AG04450 (cell line): ENCODE results near the gene INSC. TPM values are rescaled to one million over a fixed set of nuclear protein-coding genes. Genes with fewer than 3 reads are reported as not detected.

ENCODE experiments used
- CTCF ChIA-PET: fragments of 300-600, 350-600 bp; formaldehyde crosslinking; extraction: SDS; loops from one replicate; lab custom pipeline; 2022; ENCODE audit warnings: antibody characterized with exemption, inconsistent platforms; lab: Charles Lee
- POLR2A ChIA-PET: fragments of 350-600 bp; formaldehyde crosslinking; extraction: SDS; loops from one replicate; lab custom pipeline; 2021; ENCODE audit warnings: antibody characterized with exemption, inconsistent platforms; lab: Yijun Ruan, JAX
- DNase-seq: peaks from one replicate; pipeline ENCODE4 v3.0.0-alpha.2; 2011; ENCODE audit warnings: low read depth, low spot score
- H3K27ac ChIP-seq: one replicate; pipeline ENCODE4 v1.5.1; 2012; ENCODE audit warnings: low read depth, low read length, control low read depth
- H3K27me3 ChIP-seq: one replicate; pipeline ENCODE4 v1.6.0; 2012; ENCODE audit warnings: low read length; ENCODE audit not compliant: control insufficient read depth, insufficient read depth
- H3K4me3 ChIP-seq: 2 replicates; pipeline ENCODE4 v1.5.1; 2011; ENCODE audit warnings: mild to moderate bottlenecking, low read depth, low read length, control low read depth
- H3K9me3 ChIP-seq: 2 replicates; pipeline ENCODE4 v1.5.1; 2012; ENCODE audit warnings: low read length; ENCODE audit not compliant: control insufficient read depth, insufficient read depth
- polyA plus RNA-seq: library from polyadenylated mRNA; depleted of rRNA; stranded (reverse); fragments of >200 nt; gene quantifications from 2 replicates; pipeline ENCODE4 v1.2.3, GENCODE V29; 2011; rRNA removed
- TF ChIP-seq, protein P1 (sequence below): IDR thresholded peaks from 2 replicates; pipeline ENCODE4 v1.5.1; 2011; ENCODE audit warnings: low read depth, low read length, control low read depth, inconsistent platforms

The INSC gene
- polyA plus RNA-seq, 1 experiment, result 0.53 TPM

DNA sequence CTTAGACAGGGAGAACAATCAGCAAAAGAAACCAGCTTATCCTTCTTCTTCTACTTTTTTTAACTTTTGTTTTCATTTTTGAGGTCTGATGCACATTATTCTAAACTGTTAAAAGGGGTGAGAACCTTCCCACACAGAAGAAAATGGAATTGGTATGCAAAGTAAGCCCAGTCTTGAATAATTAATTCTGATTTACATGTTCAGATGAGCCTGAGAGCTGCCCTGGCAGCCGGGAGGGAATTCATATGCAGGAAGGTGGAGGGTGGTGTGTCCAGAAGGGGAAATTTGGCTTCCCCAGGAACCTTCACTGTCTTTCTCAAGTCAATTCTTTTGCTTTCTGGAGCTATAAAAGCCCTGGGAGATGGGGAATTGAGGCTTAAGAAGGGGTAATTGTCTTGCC lies 181.0 kb downstream of the INSC start:
- POLR2A ChIA-PET, result interaction anchor here (0.7 kb wide), 1 partner anchor 1639 kb away, joined by 9 read pairs; no protein-coding TSS in a partner anchor
- CTCF ChIA-PET, result no interaction called here
- DNase-seq, result no peak
- TF ChIP-seq, protein P1, sequence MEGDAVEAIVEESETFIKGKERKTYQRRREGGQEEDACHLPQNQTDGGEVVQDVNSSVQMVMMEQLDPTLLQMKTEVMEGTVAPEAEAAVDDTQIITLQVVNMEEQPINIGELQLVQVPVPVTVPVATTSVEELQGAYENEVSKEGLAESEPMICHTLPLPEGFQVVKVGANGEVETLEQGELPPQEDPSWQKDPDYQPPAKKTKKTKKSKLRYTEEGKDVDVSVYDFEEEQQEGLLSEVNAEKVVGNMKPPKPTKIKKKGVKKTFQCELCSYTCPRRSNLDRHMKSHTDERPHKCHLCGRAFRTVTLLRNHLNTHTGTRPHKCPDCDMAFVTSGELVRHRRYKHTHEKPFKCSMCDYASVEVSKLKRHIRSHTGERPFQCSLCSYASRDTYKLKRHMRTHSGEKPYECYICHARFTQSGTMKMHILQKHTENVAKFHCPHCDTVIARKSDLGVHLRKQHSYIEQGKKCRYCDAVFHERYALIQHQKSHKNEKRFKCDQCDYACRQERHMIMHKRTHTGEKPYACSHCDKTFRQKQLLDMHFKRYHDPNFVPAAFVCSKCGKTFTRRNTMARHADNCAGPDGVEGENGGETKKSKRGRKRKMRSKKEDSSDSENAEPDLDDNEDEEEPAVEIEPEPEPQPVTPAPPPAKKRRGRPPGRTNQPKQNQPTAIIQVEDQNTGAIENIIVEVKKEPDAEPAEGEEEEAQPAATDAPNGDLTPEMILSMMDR, result no peak
- no peaks in the 10 kb centered on the region for H3K9me3 ChIP-seq
- no peak overlapping the region for H3K4me3 ChIP-seq
- H3K27ac ChIP-seq, result no peak overlapping the region
- no peaks in the 10 kb centered on the region for H3K27me3 ChIP-seq

Other genes with a start within 250 kb of the INSC start
- gene CYP2R1, start 222.7 kb upstream of the INSC start, polyA plus RNA-seq, result 6.5 and 9.0 TPM in 2 replicates
- gene CALCA, start 142.6 kb upstream of the INSC start, polyA plus RNA-seq, result not detected in 2 replicates
- gene CALCB, start 41.3 kb upstream of the INSC start, polyA plus RNA-seq, result not detected in 2 replicates